Progenitor cell of endocrine pancreas (in vitro differentiated cells): ENCODE results near the gene UNK. TPM values are rescaled to one million over a fixed set of nuclear protein-coding genes. Genes with fewer than 3 reads are reported as not detected.
"Not testable (repeated sequence)": the region's sequence is repeated elsewhere in the genome, so short reads cannot be mapped to it uniquely, and the experiment has no call there.

Experiments
- DNase-seq: peaks from one replicate; pipeline ENCODE4 v3.0.0; 2021; ENCODE audit warnings: low spot score; ENCODE audit not compliant: unreplicated experiment
- H3K27ac Mint-ChIP-seq: 2 replicates; pipeline ENCODE4 v1.8.0; 2021; ENCODE audit warnings: mild to moderate bottlenecking, moderate library complexity, mixed read lengths
- H3K27me3 Mint-ChIP-seq: 2 replicates; pipeline ENCODE4 v1.8.0; 2021; ENCODE audit warnings: mixed read lengths
- H3K36me3 Mint-ChIP-seq: 2 replicates; pipeline ENCODE4 v1.8.0; 2022; ENCODE audit warnings: mixed read lengths; ENCODE audit not compliant: insufficient read depth
- H3K4me1 Mint-ChIP-seq: 2 replicates; pipeline ENCODE4 v1.8.0; 2021; ENCODE audit warnings: low read depth, mixed read lengths
- H3K4me3 Mint-ChIP-seq: 2 replicates; pipeline ENCODE4 v1.8.0; 2021; ENCODE audit warnings: low read depth, mild to moderate bottlenecking, moderate library complexity, mixed read lengths
- H3K9me3 Mint-ChIP-seq: 2 replicates; pipeline ENCODE4 v1.8.0; 2021; ENCODE audit warnings: low read depth, mixed read lengths
- total RNA-seq: library from RNA; stranded (reverse); gene quantifications from 2 replicates; pipeline ENCODE4 v1.2.1, GENCODE V29; 2021
- TF ChIP-seq, protein P1 (sequence below): fragments of 200-600 bp; sonication (generic); IDR thresholded peaks from one replicate; pipeline ENCODE4 v1.5.0; 2021; ENCODE audit warnings: antibody characterized with exemption, mild to moderate bottlenecking; ENCODE audit not compliant: unreplicated experiment

UNK gene
- total RNA-seq, 1 donor from 2014 or later: 72.8 TPM

- H3K4me3 Mint-ChIP-seq: no peak overlapping the region
- no peaks in the 10 kb centered on the region for H3K36me3 Mint-ChIP-seq
- TF ChIP-seq, protein P1, sequence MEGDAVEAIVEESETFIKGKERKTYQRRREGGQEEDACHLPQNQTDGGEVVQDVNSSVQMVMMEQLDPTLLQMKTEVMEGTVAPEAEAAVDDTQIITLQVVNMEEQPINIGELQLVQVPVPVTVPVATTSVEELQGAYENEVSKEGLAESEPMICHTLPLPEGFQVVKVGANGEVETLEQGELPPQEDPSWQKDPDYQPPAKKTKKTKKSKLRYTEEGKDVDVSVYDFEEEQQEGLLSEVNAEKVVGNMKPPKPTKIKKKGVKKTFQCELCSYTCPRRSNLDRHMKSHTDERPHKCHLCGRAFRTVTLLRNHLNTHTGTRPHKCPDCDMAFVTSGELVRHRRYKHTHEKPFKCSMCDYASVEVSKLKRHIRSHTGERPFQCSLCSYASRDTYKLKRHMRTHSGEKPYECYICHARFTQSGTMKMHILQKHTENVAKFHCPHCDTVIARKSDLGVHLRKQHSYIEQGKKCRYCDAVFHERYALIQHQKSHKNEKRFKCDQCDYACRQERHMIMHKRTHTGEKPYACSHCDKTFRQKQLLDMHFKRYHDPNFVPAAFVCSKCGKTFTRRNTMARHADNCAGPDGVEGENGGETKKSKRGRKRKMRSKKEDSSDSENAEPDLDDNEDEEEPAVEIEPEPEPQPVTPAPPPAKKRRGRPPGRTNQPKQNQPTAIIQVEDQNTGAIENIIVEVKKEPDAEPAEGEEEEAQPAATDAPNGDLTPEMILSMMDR: no peak
- H3K4me1 Mint-ChIP-seq: peaks cover 11% of the 10 kb centered on the region
- H3K27ac Mint-ChIP-seq: no peak overlapping the region
- H3K27me3 Mint-ChIP-seq: no peaks in the 10 kb centered on the region
- no peak for DNase-seq
- no peaks in the 10 kb centered on the region for H3K9me3 Mint-ChIP-seq
Observed at GRCh38 chr17:75854101-75854748, 69.6 kb downstream of the UNK start.

- TF ChIP-seq, protein P1: no peak
Observed at GRCh38 chr17:75854881-75855309, 70.3 kb downstream of the UNK start.

GRCh38 chr17:75855310-75856061 lies 70.9 kb downstream of the UNK start, which contains the start of gene WBP2:
Gene WBP2 (minus strand): TSS chr17:75855335. CDS start chr17:75855297, 38 bp downstream.
- H3K27me3 Mint-ChIP-seq: no peaks in the 10 kb centered on the region
- H3K27ac Mint-ChIP-seq: peak within 1 kb of the TSS; percentile 95
- no peaks in the 10 kb centered on the region for H3K9me3 Mint-ChIP-seq
- no peak within 1 kb of the TSS for H3K4me3 Mint-ChIP-seq
- TF ChIP-seq, protein P1: peak; percentile 62
- peaks cover 11% of the 10 kb centered on the region for H3K4me1 Mint-ChIP-seq
- H3K36me3 Mint-ChIP-seq: no peaks in the 10 kb centered on the region
- peak; percentile 94 for DNase-seq

More at GRCh38 chr17:75854881-75855309, 70.3 kb downstream of the UNK start:
- Mint-ChIP-seq H3K27ac (no peak overlapping the region), H3K36me3 (no peaks in the 10 kb centered on the region), H3K4me1 (peaks cover 11% of the 10 kb centered on the region), H3K9me3 (no peaks in the 10 kb centered on the region), H3K27me3 (no peaks in the 10 kb centered on the region), H3K4me3 (no peak overlapping the region)
- DNase-seq: no peak

- no peaks in the 10 kb centered on the region for H3K27me3 Mint-ChIP-seq
- H3K4me1 Mint-ChIP-seq: peaks cover 11% of the 10 kb centered on the region
- H3K27ac Mint-ChIP-seq: peak overlapping the region; percentile 95
Observed at GRCh38 chr17:75856062-75856756, 71.6 kb downstream of the UNK start.

GRCh38 chr17:75859358-75859757 lies 74.8 kb downstream of the UNK start:
- H3K36me3 Mint-ChIP-seq, H3K9me3 Mint-ChIP-seq, DNase-seq, H3K4me1 Mint-ChIP-seq, H3K27ac Mint-ChIP-seq, H3K27me3 Mint-ChIP-seq, H3K4me3 Mint-ChIP-seq: not testable (repeated sequence)

More at GRCh38 chr17:75856062-75856756, 71.6 kb downstream of the UNK start:
- H3K36me3 Mint-ChIP-seq: no peaks in the 10 kb centered on the region
- no peaks in the 10 kb centered on the region for H3K9me3 Mint-ChIP-seq
- DNase-seq: no peak
- no peak overlapping the region for H3K4me3 Mint-ChIP-seq
- TF ChIP-seq, protein P1: peak; percentile 2
